Chondrocyte (in vitro differentiated cells): ENCODE results near the gene FAM131A. TPM values are rescaled to one million over a fixed set of nuclear protein-coding genes. Genes with fewer than 3 reads are reported as not detected.

Experiments used
- DNase-seq: peaks from one replicate; pipeline ENCODE4 v3.0.0; 2021; ENCODE audit warnings: mixed read lengths, low spot score
- H3K27ac Mint-ChIP-seq: one replicate; pipeline ENCODE4 v1.8.0; 2021; ENCODE audit warnings: mild to moderate bottlenecking, moderate library complexity, mixed read lengths; ENCODE audit not compliant: unreplicated experiment
- H3K27me3 Mint-ChIP-seq: 2 replicates; pipeline ENCODE4 v1.8.0; 2021; ENCODE audit warnings: low read depth, mixed read lengths
- H3K36me3 Mint-ChIP-seq: 2 replicates; pipeline ENCODE4 v1.8.0; 2021; ENCODE audit warnings: low read depth, mixed read lengths
- H3K4me1 Mint-ChIP-seq: 2 replicates; pipeline ENCODE4 v1.8.0; 2021; ENCODE audit warnings: low read depth, mild to moderate bottlenecking, mixed read lengths
- H3K4me3 Mint-ChIP-seq: one replicate; pipeline ENCODE4 v1.8.0; 2021; ENCODE audit warnings: mild to moderate bottlenecking, moderate library complexity, mixed read lengths; ENCODE audit not compliant: unreplicated experiment
- H3K9me3 Mint-ChIP-seq: 2 replicates; pipeline ENCODE4 v1.8.0; 2021; ENCODE audit warnings: low read depth, mixed read lengths
- total RNA-seq: library from RNA; stranded (reverse); gene quantifications from 3 replicates; pipeline ENCODE4 v1.2.1, GENCODE V29; 2021
- TF ChIP-seq, protein P1 (sequence below): fragments of 200-600 bp; sonication (generic); IDR thresholded peaks from 2 replicates; pipeline ENCODE4 v1.5.0; 2021; ENCODE audit warnings: antibody characterized with exemption, mild to moderate bottlenecking, moderate library complexity

Gene FAM131A
- total RNA-seq, 1 donor from 2014 or later: 13.4 TPM

DNA sequence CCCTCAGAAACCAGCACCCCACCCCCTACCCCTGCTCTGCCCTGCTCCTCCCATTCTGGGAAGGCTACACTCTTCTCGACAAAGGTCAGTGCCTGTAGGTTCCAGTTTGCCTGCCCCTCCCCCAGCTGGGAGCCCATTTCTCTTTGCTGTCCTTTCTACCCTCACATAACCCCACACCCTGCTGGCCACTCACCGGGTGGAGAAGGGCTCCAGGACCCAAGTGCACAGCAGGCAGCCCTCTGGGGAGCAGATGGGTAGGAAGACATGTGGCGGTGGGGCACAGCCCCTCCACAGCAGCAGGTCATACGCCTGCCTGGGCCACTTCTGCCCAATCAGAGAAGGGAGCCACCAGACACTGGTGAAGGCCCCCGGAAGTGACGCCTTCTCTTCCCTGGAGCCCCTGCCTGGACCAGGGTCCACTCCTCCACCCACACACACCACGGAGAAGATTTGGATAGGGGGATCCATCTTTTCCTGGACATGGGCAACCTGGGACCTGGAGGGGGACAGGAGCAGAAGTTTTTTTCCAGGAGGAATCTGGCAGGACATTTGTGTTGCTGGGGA is 40.6 kb downstream of the FAM131A start, which contains the start of gene THPO:
Gene THPO (minus strand): TSS at position 326 of the 564 bp plus-strand sequence. CDS start 1,948 bp downstream, outside the sequence.
- Mint-ChIP-seq H3K27ac (no peak within 1 kb of the TSS), H3K4me3 (peak within 1 kb of the TSS; percentile 57), H3K36me3 (no peaks in the 10 kb centered on the region), H3K9me3 (no peaks in the 10 kb centered on the region), H3K27me3 (peaks cover 36% of the 10 kb centered on the region), H3K4me1 (peaks cover 12% of the 10 kb centered on the region)
- no peak for DNase-seq
- TF ChIP-seq, protein P1, sequence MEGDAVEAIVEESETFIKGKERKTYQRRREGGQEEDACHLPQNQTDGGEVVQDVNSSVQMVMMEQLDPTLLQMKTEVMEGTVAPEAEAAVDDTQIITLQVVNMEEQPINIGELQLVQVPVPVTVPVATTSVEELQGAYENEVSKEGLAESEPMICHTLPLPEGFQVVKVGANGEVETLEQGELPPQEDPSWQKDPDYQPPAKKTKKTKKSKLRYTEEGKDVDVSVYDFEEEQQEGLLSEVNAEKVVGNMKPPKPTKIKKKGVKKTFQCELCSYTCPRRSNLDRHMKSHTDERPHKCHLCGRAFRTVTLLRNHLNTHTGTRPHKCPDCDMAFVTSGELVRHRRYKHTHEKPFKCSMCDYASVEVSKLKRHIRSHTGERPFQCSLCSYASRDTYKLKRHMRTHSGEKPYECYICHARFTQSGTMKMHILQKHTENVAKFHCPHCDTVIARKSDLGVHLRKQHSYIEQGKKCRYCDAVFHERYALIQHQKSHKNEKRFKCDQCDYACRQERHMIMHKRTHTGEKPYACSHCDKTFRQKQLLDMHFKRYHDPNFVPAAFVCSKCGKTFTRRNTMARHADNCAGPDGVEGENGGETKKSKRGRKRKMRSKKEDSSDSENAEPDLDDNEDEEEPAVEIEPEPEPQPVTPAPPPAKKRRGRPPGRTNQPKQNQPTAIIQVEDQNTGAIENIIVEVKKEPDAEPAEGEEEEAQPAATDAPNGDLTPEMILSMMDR: no peak

DNA sequence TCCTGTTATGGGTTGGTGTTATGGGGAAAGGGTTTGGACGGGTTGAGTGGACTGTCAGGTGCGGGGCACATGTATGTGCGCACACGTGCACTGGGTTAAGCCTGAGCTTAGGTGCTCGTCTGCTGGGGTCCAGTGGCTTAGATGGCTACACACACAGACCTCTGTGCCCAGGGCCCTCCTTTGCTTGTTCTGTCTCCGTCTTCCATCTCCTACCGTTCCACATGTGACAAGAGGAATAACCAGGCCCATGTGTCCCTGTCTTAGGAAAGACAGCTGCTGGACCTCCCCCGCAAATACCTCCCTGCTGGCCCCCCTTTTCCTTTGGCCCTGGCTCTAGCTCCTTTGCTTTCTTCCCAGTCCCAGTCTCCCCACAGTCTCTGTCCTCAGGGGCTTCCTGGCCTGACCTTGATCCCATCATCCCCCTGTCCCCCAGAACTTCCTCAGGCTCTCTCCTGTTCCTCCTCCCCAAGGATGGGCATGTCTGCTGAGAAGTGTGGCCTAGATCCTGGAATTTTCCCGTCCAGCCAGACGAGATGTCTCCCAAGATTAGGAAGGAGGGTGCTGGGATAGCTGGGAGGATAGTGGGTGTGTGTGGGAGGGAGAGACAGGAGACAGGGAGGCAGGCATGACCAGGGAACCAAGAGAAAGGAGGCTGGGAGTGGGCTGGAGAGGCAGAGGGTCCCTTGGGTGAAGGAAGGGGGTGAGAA is 41.4 kb downstream of the FAM131A start:
- no peaks in the 10 kb centered on the region for H3K36me3 Mint-ChIP-seq

DNA sequence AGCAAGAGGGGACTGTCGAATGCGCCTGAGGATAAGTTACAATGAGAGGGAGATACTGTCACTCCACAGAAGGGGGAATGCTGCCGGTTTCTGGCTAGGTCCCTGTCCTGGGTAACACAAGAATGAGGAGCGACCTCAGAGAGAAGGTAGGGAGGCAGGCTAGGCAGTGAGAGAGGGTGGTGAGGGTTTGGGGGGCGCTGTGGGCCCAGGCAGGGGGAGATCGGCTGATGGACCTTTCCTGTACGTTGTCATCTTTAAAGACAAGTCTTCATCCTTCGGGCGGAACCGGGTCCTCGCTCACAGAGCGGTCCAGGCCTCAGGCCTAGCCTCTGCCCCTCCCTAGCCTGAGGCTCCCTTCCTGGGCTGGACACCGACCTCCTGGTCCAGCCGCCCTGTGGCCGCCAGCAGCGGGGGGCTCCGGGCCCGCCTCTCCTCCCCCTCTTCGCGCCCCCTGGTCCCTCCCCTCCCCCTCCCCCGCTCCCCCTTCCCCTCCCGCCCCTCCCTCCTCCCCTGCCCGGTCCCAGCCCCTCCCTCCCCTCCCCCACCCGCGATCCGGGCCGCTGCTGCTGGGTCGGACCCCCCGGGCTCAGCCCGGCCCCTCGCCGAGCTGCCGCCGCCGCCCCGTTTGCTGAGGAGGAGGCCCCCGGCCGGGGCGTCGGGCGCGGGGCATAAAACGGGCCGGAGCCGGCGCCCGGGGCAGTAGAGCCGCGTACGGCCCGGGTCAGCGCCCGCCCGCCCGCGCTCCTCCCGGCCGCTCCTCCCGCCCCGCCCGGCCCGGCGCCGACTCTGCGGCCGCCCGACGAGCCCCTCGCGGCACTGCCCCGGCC is 42.2 kb downstream of the FAM131A start, which contains the start of gene CHRD:
Gene CHRD (plus strand): TSS at position 697 of the 827 bp plus-strand sequence. CDS start 265 bp downstream, outside the sequence.
- no peaks in the 10 kb centered on the region for H3K9me3 Mint-ChIP-seq
- H3K4me3 Mint-ChIP-seq: peak within 1 kb of the TSS; percentile 57
- peaks cover 4% of the 10 kb centered on the region for H3K4me1 Mint-ChIP-seq
- no peaks in the 10 kb centered on the region for H3K36me3 Mint-ChIP-seq
- no peak for DNase-seq
- H3K27me3 Mint-ChIP-seq: peaks cover 36% of the 10 kb centered on the region
- H3K27ac Mint-ChIP-seq: no peak within 1 kb of the TSS
- TF ChIP-seq, protein P1: no peak

More for the DNA sequence above, 41.4 kb downstream of the FAM131A start:
- peak overlapping the region; percentile 57 for H3K4me3 Mint-ChIP-seq
- no peaks in the 10 kb centered on the region for H3K9me3 Mint-ChIP-seq
- TF ChIP-seq, protein P1: no peak
- peaks cover 36% of the 10 kb centered on the region for H3K27me3 Mint-ChIP-seq
- no peak overlapping the region for H3K27ac Mint-ChIP-seq
- H3K4me1 Mint-ChIP-seq: peaks cover 5% of the 10 kb centered on the region
- DNase-seq: no peak

DNA sequence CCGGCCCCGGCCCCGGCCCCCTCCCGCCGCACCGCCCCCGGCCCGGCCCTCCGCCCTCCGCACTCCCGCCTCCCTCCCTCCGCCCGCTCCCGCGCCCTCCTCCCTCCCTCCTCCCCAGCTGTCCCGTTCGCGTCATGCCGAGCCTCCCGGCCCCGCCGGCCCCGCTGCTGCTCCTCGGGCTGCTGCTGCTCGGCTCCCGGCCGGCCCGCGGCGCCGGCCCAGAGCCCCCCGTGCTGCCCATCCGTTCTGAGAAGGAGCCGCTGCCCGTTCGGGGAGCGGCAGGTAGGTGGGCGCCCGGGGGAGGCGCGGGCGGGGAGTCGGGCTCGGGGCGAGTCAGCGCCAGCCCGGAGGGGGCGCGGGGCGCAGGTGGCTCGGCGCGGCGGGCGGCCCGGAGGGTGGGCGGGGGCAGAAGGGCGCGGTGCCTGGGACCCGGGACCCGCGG is 42.8 kb downstream of the FAM131A start:
- Mint-ChIP-seq H3K9me3 (no peaks in the 10 kb centered on the region), H3K4me3 (no peak overlapping the region), H3K27me3 (peaks cover 32% of the 10 kb centered on the region), H3K36me3 (no peaks in the 10 kb centered on the region), H3K27ac (no peak overlapping the region), H3K4me1 (peaks cover 4% of the 10 kb centered on the region)
- TF ChIP-seq, protein P1: no peak
- no peak for DNase-seq
